Epithelial cell of esophagus (primary cell): ENCODE measurements around the gene MCRIP2.

ENCODE experiments used
- DNase-seq: peaks from one replicate; pipeline ENCODE4 v3.0.0; 2010; ENCODE audit warnings: low read depth
- H3K4me3 ChIP-seq: 2 replicates; pipeline ENCODE4 v1.5.1; 2011; ENCODE audit warnings: mild to moderate bottlenecking, low read length, control low read depth
- CTCF ChIP-seq: IDR thresholded peaks from 2 replicates; pipeline ENCODE4 v1.5.1; 2011; ENCODE audit warnings: low read depth, mild to moderate bottlenecking, low read length, control low read depth, inconsistent platforms; ENCODE audit not compliant: insufficient read depth; ENCODE audit errors: missing control alignments

MCRIP2 gene

DNA sequence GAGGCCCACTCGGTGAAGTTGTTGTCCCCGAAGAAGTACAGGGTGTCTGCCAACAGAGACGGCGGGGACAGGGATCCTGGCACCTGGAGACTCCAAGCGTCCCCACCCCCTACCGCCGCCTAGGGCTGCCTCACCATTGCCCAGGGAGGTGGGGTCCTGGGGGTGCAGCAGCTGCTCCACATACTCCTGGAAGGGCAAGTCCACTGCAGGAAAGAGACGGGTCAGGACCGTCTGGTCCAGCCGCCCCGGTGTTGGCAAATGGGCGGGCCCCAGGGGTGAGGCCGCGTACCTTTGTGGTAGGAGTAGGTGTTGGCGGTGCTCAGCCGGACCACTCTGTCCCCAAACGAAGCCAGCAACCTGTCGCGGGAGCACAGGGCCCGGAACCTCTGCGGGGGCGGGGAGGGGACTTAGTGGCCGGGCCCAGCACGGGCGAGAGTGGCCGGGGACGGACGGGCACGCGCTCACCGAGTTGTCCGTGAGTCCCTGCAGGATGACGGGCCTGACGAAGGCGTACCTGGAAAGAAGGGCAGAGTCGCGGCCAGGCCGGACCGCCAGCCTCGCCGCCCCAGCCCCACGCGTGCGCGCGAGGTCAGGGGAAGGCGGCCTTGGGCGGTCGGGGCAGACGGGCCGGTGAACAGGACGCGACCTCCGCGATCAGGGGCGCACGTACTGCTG, 41.9 kb downstream of the MCRIP2 start:
- no peak for DNase-seq
- TF ChIP-seq CTCF: no peak
- H3K4me3 ChIP-seq: peak overlapping the region; percentile 57

- TF ChIP-seq CTCF: no peak
- H3K4me3 ChIP-seq: peak within 1 kb of the TSS; percentile 57
- peak; percentile 98 for DNase-seq
Measured at GRCh38 chr16:684071-684794, 42.6 kb downstream of the MCRIP2 start, which contains the start of gene JMJD8. JMJD8 (minus strand) TSS chr16:684334; CDS start chr16:684319, 15 bp downstream.

DNA sequence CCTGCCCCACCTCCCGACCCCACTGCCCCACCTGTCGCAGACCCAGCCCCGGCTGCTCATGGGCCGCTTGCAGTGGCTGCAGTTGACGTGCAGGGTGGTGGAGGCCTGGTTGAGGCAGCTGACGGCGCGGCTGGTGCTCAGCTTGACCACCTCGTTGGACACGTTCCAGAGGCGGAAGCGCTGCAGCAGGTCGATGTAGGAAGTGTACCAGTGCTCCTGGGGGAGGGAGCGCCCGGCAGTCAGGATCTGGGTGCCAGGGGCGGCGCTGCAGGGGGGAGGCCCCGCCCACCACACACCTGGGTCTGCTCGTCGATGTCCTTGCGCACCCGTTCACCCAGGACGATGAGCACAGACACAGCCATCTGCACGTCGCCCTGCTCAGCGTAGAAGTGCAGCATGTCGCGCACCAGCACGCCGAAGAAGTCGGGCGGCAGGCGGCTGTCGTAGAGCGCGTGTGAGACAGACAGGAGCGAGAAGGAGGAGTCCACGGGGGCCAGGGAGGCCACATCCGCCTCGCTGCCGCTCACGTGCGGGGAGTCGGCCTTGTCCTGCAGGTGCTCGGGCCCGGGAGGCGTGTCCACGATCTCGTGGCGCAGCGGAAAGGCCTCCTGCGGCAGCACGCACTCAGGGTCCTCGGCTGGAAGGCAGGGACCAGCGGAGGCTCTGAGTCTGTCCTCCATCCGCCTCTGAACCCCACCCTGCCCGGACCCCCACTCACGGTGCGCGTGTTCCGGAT, 43.5 kb downstream of the MCRIP2 start:
- H3K4me3 ChIP-seq: peak overlapping the region; percentile 57
- no peak for DNase-seq
- no peak for TF ChIP-seq CTCF

- no peak overlapping the region for H3K4me3 ChIP-seq
- peak; percentile 49 for TF ChIP-seq CTCF
- peak; percentile 49 for DNase-seq
Measured at GRCh38 chr16:685967-686366, 44.3 kb downstream of the MCRIP2 start.

- TF ChIP-seq CTCF: no peak
- DNase-seq: no peak
- no peak overlapping the region for H3K4me3 ChIP-seq
Measured at GRCh38 chr16:686459-687260, 45.0 kb downstream of the MCRIP2 start.

- DNase-seq: no peak
- H3K4me3 ChIP-seq: no peak overlapping the region
- TF ChIP-seq CTCF: no peak
Measured at GRCh38 chr16:687499-687898, 45.9 kb downstream of the MCRIP2 start.
